GM12878 (cell line): ENCODE data around the gene AFAP1. TPM values are rescaled to one million over a fixed set of nuclear protein-coding genes. Genes with fewer than 3 reads are reported as not detected.

Experiments used
- ATAC-seq: fragments of 200-7000 bp; cut with Tn5 transposase; 3 replicates; pipeline ENCODE4 v1.9.1; 2020; ENCODE audit warnings: mild to moderate bottlenecking, moderate library complexity
- BruUV-seq: library from RNA; stranded (reverse); fragments of 400-500 nt; replicated peaks from 2 replicates; lab custom pipeline; 2021; lab: Mats Ljungman, UMichigan
- CTCF ChIA-PET: fragments of 300-600 bp; sonication (Branson Sonifier 250); formaldehyde crosslinking; extraction: SDS; loops from one replicate; lab custom pipeline; 2021; ENCODE audit warnings: inconsistent platforms; lab: Yijun Ruan, JAX
- POLR2A ChIA-PET: fragments of 350-600 bp; formaldehyde crosslinking; extraction: SDS; loops from one replicate; lab custom pipeline; 2021; ENCODE audit warnings: inconsistent platforms; lab: Charles Lee
- RAD21 ChIA-PET: fragments of 300-600 bp; sonication (Branson Sonifier 250); formaldehyde crosslinking; loops from one replicate; lab custom pipeline; 2023; ENCODE audit warnings: antibody characterized with exemption; ENCODE audit not compliant: unreplicated experiment; lab: Charles Lee
- SMC1A ChIA-PET: fragments of 300-600 bp; sonication (Branson Sonifier 250); formaldehyde crosslinking; loops from one replicate; lab custom pipeline; 2023; ENCODE audit not compliant: unreplicated experiment, uncharacterized antibody; lab: Charles Lee
- DNase-seq: peaks from one replicate; pipeline ENCODE4 v3.0.0-alpha.2; 2011; ENCODE audit warnings: low read depth, low spot score
- FAIRE-seq: peaks from 3 replicates; lab custom pipeline; 2011; peaks lifted over from hg19 to GRCh38; lab: Jason Lieb, UNC
- H2AFZ ChIP-seq: 2 replicates; pipeline ENCODE4 v1.6.0; 2011; ENCODE audit warnings: low read depth, low read length, control low read depth; ENCODE audit not compliant: control insufficient read depth
- H3K27ac ChIP-seq: 2 replicates; pipeline ENCODE4 v1.5.1; 2011; ENCODE audit warnings: control low read depth; ENCODE audit not compliant: control insufficient read depth, insufficient read depth
- H3K27me3 ChIP-seq, 2 experiments: replicated peaks in 1 of 2; 2 replicates each; pipeline versions ENCODE4 v1.6.0 to v1.6.1; 2011; ENCODE audit warnings: low read length in 1 of 2; ENCODE audit not compliant: control insufficient read depth in 2 of 2, insufficient read depth in 2 of 2
- H3K36me3 ChIP-seq, 2 experiments: 2 replicates each; pipeline ENCODE4 v1.5.1; 2011; ENCODE audit warnings: low read length in 1 of 2; ENCODE audit not compliant: control insufficient read depth in 2 of 2, insufficient read depth in 2 of 2
- H3K4me1 ChIP-seq: 2 replicates; pipeline ENCODE4 v1.6.1; 2011; ENCODE audit warnings: mild to moderate bottlenecking, low read length, moderate library complexity, mixed read lengths; ENCODE audit not compliant: control insufficient read depth, insufficient read depth
- H3K4me2 ChIP-seq: 2 replicates; pipeline ENCODE4 v1.6.0; 2011; ENCODE audit warnings: control low read depth; ENCODE audit not compliant: control insufficient read depth, insufficient read depth
- H3K4me3 ChIP-seq: fragments of 200-600 bp; sonication (generic); 2 replicates; pipeline ENCODE4 v1.5.1; 2016
- H3K79me2 ChIP-seq: 2 replicates; pipeline ENCODE4 v1.6.0; 2011; ENCODE audit warnings: low read length; ENCODE audit not compliant: control insufficient read depth, insufficient read depth
- H3K9ac ChIP-seq: 2 replicates; pipeline ENCODE4 v1.8.0; 2011; ENCODE audit warnings: low read length, control low read depth, mixed read lengths; ENCODE audit not compliant: control insufficient read depth, insufficient read depth
- H3K9me3 ChIP-seq: replicated peaks from 3 replicates; pipeline ENCODE4 v1.5.1; 2011; ENCODE audit warnings: mild to moderate bottlenecking, low read length; ENCODE audit not compliant: control insufficient read depth, insufficient read depth
- H4K20me1 ChIP-seq: 2 replicates; pipeline ENCODE4 v1.6.0; 2011; ENCODE audit not compliant: control insufficient read depth, insufficient read depth
- JUND ChIP-seq: IDR thresholded peaks from 2 replicates; pipeline ENCODE4 v1.6.1; 2012; ENCODE audit warnings: low read depth, mild to moderate bottlenecking, low read length, improper control_type of control experiment, moderate library complexity
- NFYB ChIP-seq: IDR thresholded peaks from 2 replicates; pipeline ENCODE4 v1.6.1; 2011; ENCODE audit warnings: low read depth, mild to moderate bottlenecking, low read length, improper control_type of control experiment, moderate library complexity; ENCODE audit not compliant: insufficient read depth
- RAD21 ChIP-seq: IDR thresholded peaks from 2 replicates; pipeline ENCODE4 v1.6.1; 2011; ENCODE audit warnings: mild to moderate bottlenecking, low read depth, low read length, moderate library complexity; ENCODE audit not compliant: insufficient read depth
- WGBS: methylation state at CpG from one replicate; pipeline ENCODE4 v1.1.6; 2016; ENCODE audit warnings: low lambda C conversion rate; ENCODE audit not compliant: insufficient replicate concordance, insufficient coverage; ENCODE audit errors: missing lambda C conversion rate; 5-methylcytosine and 5-hydroxymethylcytosine counted together
- in situ Hi-C: fragments of 300-500 bp; cut with MboI; formaldehyde crosslinking; loops from 9 replicates; pipeline ENCODE4 v1.14.3; 2018; ENCODE audit warnings: mixed read lengths
- intact Hi-C: fragments of 100-400 bp; cut with micrococcal nuclease; formaldehyde crosslinking; loops from one replicate; pipeline ENCODE4 v1.14.2; 2022; ENCODE audit not compliant: unreplicated experiment
- polyA plus RNA-seq, 11 experiments: library from polyadenylated mRNA; depleted of rRNA in 4 of 11; unstranded in 6 of 11; stranded (reverse) in 5 of 11; fragments of >200 nt; fragmentation: Nextera tagmentation in 4 of 11; fragmentation: Illumina TruSeq in 1 of 11; extraction: Ambion mirVana in 4 of 11; extraction: Trizol in 1 of 11; gene quantifications; 1 replicate in 1 of 11; 2 replicates in 10 of 11; pipeline versions ENCODE4 v1.2.1 to v1.2.3, GENCODE V29; 2011 to 2016; ENCODE audit warnings: inconsistent platforms in 2 of 11, missing spikeins in 2 of 11, low read depth in 1 of 11
- total RNA-seq, 4 experiments: library from RNA; depleted of rRNA in 3 of 4; stranded (reverse); fragments of >200 nt in 3 of 4; fragmentation: Illumina TruSeq in 1 of 4; extraction: Trizol in 1 of 4; gene quantifications; 2 replicates each; pipeline versions ENCODE4 v1.2.1 to v1.2.3, GENCODE V29; 2013 to 2021
- TF ChIP-seq, protein P1 (sequence below), 3 experiments: IDR thresholded peaks in 2 of 3; conservative IDR thresholded peaks in 1 of 3; 2 replicates each; pipeline ENCODE4 v1.5.1; 2011; ENCODE audit warnings: low read depth in 3 of 3, low read length in 3 of 3, mild to moderate bottlenecking in 3 of 3, control low read depth in 2 of 3, moderate library complexity in 2 of 3, inconsistent platforms in 1 of 3, mixed read lengths in 1 of 3; ENCODE audit not compliant: control insufficient read depth in 2 of 3, insufficient read depth in 1 of 3; ENCODE audit errors: extremely low read depth in 1 of 3
- TF ChIP-seq, protein P2 (sequence below): fragments of 450-650 bp; IDR thresholded peaks from 2 replicates; pipeline ENCODE4 v1.6.1; 2018; ENCODE audit warnings: mild to moderate bottlenecking, low read depth, moderate library complexity; ENCODE audit not compliant: partially characterized antibody

The AFAP1 gene
- total and polyA plus RNA-seq, 10 of the 15 experiments (the other 5 are each of a cell fraction or from before 2014, with no cell fraction given), result 0.02 to 0.23 (median 0.09) TPM; not detected in 1

DNA sequence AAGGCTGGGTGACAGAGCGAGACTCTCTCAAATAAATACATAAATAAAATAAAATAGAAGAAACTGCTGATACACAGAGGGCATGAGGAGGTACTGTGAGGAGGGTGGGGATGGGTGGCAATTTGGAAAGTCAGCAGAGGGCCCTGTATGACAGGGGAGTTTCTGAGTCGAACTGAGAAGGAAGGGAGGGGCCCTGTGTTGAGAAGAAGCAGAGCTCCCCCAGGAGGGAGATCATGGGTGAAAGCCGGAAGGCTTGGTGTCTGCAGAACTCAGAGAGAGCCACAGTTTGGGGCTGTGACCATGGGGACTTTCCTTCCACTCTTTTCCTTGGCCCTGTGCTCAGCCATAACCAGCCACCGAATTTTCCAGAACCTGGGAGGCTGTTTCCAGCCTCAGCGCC lies 24.8 kb upstream of the AFAP1 start:
- ATAC-seq (no peak), FAIRE-seq (no peak), DNase-seq (no peak)
- no peaks in the 10 kb centered on the region for H3K36me3 ChIP-seq
- H3K4me3 ChIP-seq, result no peak overlapping the region
- no peak overlapping the region for H3K27ac ChIP-seq
- TF ChIP-seq, protein P1, sequence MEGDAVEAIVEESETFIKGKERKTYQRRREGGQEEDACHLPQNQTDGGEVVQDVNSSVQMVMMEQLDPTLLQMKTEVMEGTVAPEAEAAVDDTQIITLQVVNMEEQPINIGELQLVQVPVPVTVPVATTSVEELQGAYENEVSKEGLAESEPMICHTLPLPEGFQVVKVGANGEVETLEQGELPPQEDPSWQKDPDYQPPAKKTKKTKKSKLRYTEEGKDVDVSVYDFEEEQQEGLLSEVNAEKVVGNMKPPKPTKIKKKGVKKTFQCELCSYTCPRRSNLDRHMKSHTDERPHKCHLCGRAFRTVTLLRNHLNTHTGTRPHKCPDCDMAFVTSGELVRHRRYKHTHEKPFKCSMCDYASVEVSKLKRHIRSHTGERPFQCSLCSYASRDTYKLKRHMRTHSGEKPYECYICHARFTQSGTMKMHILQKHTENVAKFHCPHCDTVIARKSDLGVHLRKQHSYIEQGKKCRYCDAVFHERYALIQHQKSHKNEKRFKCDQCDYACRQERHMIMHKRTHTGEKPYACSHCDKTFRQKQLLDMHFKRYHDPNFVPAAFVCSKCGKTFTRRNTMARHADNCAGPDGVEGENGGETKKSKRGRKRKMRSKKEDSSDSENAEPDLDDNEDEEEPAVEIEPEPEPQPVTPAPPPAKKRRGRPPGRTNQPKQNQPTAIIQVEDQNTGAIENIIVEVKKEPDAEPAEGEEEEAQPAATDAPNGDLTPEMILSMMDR (IDR thresholded peaks at IDR 0.05 in 2 of 3, conservative IDR thresholded peaks at IDR 0.05 in 1 of 3; ENCODE audit: control insufficient read depth in 2 of 3, extremely low read depth in 1 of 3, insufficient read depth in 1 of 3, low read depth in 3 of 3, low read length in 3 of 3), result peak in 2 of 3 experiments; percentile 7 to 17; a peak in 2 of 6 replicates
- TF ChIP-seq, protein P2, sequence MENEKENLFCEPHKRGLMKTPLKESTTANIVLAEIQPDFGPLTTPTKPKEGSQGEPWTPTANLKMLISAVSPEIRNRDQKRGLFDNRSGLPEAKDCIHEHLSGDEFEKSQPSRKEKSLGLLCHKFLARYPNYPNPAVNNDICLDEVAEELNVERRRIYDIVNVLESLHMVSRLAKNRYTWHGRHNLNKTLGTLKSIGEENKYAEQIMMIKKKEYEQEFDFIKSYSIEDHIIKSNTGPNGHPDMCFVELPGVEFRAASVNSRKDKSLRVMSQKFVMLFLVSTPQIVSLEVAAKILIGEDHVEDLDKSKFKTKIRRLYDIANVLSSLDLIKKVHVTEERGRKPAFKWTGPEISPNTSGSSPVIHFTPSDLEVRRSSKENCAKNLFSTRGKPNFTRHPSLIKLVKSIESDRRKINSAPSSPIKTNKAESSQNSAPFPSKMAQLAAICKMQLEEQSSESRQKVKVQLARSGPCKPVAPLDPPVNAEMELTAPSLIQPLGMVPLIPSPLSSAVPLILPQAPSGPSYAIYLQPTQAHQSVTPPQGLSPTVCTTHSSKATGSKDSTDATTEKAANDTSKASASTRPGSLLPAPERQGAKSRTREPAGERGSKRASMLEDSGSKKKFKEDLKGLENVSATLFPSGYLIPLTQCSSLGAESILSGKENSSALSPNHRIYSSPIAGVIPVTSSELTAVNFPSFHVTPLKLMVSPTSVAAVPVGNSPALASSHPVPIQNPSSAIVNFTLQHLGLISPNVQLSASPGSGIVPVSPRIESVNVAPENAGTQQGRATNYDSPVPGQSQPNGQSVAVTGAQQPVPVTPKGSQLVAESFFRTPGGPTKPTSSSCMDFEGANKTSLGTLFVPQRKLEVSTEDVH, result no peak
- peak; percentile 27; the same call in 1 of the 2 replicates for TF ChIP-seq RAD21
- no peak for TF ChIP-seq NFYB
- TF ChIP-seq JUND, result no peak
- CTCF ChIA-PET, result no interaction called here
- H4K20me1 ChIP-seq, result no peaks in the 10 kb centered on the region
- BruUV-seq, result no TSS peak
- H3K79me2 ChIP-seq, result no peaks in the 10 kb centered on the region
- no peaks in the 10 kb centered on the region for H3K9me3 ChIP-seq
- H2AFZ ChIP-seq, result no peak overlapping the region
- H3K4me1 ChIP-seq, result peaks cover 16% of the 10 kb centered on the region
- SMC1A ChIA-PET, result no interaction called here
- in situ Hi-C loops, result no loop called here
- RAD21 ChIA-PET, result no interaction called here
- H3K9ac ChIP-seq, result no peak overlapping the region
- intact Hi-C loops, result no loop called here
- POLR2A ChIA-PET, result no interaction called here
- peaks cover 0 to 1% of the 10 kb centered on the region in 2 experiments; a peak in 2 of 4 replicates for H3K27me3 ChIP-seq
- WGBS, result 49% methylated on average over 5 of the region's 5 CpGs
- no peak overlapping the region for H3K4me2 ChIP-seq
